Measurements from ENCODE around the gene KNSTRN.
A peak's percentile ranks its signal among the peaks of the same experiment; 100 is the strongest.

KNSTRN gene, protein sequence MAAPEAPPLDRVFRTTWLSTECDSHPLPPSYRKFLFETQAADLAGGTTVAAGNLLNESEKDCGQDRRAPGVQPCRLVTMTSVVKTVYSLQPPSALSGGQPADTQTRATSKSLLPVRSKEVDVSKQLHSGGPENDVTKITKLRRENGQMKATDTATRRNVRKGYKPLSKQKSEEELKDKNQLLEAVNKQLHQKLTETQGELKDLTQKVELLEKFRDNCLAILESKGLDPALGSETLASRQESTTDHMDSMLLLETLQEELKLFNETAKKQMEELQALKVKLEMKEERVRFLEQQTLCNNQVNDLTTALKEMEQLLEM

DNA sequence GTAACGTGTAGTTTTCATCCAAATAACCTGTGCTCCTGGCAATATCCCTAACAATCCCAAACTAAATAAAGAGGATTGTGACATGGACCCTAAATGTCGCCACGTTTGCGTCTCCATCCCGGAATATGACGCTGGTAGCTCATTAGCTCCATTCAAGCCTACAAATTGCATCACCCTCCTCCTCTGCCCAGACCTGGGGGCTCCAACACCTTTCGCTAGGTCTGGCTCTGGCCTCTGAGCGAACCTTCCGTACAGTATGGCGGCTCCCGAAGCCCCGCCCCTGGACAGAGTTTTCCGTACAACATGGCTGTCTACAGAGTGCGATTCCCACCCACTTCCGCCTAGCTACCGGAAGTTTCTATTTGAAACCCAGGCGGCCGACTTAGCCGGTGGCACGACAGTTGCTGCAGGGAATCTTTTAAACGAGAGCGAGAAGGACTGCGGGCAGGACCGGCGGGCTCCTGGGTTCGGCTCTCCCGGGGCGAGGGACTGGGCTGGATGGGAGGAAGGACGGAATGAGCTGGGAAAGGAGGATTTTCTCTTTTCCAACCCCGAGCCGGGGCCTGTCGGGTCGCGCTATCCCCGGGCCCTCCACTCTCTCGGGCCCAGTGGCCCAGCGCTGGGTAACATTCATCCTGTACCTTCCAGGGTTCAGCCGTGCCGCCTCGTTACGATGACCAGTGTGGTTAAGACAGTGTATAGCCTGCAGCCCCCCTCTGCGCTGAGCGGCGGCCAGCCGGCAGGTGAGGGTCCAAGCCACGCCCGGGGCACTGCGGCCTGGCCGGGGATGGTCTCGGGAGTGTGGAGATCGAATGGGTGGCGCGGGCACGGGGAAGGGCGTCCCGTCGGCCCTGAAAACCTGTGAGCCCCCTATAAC, at the start of gene KNSTRN:
TSS of gene KNSTRN (plus strand) at position 142 of the 877 bp plus-strand sequence. CDS start at position 257, 115 bp downstream.
- DNase-seq = peak; percentile 83 to 90 (median 85)

DNA sequence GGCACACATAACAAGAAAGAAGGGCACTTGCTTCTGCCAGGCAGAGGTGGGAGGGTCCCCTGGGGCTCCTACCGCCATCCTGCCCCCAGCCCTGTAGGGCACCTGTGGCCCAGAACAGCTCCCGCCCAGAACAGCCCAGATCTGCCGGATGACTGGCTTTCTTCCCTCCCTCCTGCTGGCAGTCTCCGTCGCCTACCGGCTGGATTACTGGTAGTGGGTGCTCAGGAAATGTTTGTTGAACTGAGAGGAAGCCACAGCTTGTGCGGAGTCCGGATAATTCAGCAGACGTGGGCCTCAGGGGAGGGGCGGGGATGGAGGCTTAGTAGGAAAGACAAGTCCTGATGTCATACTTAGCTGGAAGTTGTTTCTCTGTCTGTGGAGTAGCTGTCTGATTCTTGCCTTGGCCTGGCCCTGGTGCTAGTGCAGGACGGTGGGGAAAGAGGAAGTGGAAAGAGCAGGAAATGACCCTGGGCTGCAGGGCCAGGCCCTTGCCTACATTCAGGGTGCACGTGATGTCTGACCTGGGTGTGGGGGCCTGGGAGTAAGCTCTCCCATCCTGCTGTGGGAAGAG, 48.5 kb upstream of the KNSTRN start:
- DNase-seq = no peak

DNA sequence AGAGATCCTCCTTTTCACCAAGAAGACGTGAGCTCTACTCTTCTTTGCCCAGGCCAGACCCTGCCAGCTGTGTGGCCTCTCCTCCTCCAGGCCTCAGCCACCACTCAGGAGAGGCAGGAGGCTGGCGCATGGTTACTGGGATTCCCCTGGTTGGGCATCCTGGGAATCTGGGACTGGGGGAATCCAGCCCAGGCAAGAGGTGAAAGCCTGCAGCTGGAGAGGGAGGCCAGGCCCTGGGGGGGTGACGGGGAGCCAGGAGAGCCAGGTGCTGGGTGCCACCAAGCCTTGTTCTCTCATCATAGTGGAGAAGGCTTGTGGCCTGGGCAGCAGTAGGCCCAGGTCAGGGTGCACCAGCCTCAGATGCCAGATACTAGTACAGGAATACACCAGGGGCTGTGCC, 48.0 kb upstream of the KNSTRN start:
- no peak for DNase-seq

DNA sequence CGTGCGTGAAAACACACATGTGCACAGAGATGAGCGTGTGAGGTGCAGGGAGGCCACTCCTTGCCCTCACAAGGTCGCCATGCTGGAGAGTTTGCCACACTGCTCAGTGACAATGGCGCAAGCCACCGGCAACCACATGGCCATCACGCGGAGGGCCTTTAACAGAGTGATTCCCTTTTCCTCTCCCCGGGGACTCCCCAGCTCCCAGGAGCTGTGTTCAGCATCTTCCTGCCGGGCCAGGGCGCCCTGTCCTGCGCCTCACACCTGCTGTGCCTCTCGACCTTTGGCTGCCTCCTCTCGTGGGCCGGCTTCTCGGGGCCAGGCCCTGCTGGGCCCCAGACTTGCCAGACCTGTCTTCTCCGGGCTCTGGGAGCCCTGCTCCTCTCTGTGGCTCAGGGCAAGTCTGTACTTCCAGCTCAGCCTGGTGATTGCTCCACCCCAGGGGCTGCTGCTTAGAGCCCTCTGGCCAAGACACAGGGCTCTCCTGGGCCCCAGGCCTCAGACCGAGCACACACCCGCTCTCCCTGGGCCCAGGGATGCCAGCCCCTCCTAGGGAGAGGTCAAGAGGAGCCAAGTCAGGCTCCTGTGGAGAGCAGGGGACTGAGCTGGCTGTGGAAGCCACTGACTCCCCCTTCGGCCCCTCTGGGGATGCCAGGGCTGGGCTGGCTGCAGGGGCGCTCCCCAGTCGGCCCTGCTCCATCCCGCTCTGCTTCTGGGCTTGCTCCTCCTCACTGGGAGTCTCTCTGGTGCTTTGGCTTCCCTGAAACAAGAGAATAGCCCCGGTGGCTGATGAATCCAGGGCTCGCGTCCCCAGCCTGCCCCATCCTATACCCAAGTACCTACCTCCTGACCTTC, 47.4 kb upstream of the KNSTRN start:
- DNase-seq = no peak

DNA sequence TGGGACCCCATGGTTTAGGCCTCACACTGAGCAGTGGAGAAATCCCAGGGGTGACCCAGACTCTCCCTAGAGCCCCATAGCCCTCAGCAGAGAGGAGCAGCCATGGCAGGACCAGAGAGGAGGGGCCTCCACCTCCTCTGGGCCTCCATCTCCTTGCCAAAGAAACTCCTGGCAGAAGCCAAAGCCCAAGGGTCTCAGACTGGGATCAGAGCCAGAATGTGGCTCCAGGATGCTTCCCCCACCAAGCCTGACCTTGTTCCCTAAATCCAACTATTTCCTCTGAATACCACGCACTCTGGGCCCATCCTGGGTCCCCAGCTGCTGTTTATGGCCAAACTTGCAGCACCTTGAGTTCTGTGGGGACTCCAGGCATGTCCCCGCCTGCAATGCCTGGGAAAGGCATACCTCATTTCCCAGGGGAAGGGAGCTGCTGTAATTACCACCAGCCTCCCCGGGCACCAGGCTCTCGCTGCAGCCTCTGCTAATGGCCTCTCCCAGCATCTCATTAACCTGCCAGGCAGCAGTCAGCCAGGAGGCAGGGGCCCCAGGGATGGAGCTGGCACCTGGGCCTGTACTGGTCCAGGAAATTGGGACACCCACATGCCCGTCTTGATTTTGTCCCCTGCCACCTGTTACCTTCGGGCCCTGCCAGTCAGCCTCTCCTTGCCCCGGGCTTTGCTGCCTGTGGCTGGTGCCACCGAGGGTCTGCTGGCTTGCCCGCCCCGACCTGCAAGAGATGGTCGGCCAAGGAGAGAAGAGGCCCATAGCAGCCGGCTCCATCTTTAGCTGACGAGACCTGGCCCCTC, 46.4 kb upstream of the KNSTRN start:
- no peak for DNase-seq

DNA sequence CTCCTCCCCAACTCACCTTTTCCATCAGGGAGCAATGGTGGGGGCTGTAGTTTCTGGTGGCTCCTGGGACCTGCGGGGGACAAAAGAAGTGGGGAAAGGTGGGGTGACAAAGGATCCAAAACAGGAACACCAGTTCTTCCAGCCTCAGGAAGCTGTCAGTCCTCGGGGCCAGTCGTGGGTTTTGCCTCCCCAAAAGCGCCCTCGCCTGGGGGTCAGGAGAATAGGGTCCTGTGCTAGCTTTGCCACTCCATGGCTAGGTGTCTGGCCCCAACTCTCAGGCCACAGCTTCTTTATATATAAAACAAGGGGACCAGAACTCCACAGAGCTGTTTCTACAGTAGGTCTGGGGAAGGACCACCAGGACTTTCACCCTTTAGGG, 45.8 kb upstream of the KNSTRN start:
- no peak for DNase-seq

DNA sequence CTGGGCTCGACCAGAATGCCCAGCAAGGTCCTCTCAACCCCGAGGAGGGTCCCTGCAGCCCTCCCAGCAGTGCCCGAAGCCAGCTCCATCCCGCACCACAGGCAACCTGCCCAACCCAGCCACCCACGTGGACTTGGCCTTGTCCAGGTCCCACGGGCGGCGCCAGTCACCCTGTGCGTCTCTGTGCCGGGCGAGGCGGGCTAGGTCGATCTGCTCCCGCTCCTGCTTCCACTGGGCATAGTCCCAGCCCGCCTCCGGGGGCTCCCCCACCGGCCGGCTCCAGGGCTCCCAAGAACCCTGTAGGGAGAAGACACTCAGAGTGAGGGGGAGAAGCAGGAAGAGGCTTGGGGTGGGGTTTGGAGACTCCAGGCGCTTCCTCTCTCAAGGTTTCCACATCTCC, 44.9 kb upstream of the KNSTRN start:
- DNase-seq = no peak

DNA sequence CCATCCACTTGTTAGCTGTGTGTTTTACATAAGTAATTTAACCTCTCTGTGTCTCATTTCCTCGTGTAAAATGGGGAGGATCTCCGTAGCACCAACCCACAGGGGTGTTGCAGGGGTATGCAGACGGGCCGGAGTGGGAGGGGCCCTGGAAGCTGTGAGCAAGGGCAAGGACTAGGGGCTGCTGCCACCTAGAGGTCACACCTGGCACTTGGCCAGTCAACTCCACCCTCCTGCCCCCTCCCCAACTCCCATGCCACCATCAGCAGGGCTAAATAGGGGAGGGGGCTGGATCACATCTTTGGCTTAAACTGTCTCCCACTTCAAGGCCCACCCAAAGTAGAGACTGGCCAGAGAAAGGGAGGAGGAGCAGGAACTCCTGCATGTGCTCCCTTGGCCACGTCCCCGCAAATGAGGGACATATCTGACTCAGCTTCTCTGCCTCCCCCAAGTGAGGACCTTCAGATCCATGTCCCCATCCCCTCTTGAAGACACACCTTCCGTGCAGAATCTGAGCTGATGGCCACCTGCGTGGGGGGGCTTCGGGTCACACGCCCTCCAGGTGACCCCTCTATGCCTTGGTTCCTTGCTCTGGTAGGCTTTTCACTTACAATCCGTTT, 44.4 kb upstream of the KNSTRN start:
- peak; percentile 47 to 67 (median 58) for DNase-seq

DNA sequence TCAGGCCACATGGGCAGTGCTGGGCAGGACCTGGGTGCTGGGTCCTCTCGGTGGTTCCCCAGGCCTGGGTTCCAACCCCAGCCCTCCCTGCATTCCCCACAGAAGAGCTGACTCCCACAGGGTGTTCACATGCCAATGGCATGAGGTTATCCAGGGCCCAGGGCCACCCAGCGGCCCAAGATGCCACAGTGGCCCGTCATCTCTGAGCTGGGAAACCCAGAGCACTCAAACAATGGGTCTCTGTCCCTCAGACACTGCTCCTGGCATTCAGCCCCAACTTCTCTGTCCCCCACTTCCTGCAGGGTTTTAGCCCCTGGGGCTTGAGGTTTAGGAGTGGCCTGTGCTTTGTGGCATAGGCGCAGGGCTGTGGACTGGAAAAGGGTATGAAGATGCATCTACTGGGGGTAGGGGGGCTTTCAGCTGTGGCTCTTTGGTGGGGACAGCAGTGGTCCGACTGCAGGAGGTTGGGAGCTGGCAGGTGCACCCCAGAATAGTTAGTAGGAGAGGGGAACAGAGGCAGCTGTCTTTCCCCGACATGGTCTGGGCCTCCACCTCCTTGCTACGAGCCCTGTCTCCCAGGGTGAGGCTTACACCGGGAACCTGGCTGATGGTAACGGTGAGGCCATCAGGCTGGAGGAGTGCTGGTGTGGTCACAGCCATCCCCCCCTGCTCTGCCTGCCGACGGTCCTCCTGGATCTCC, 43.5 kb upstream of the KNSTRN start:
- DNase-seq = no peak

DNA sequence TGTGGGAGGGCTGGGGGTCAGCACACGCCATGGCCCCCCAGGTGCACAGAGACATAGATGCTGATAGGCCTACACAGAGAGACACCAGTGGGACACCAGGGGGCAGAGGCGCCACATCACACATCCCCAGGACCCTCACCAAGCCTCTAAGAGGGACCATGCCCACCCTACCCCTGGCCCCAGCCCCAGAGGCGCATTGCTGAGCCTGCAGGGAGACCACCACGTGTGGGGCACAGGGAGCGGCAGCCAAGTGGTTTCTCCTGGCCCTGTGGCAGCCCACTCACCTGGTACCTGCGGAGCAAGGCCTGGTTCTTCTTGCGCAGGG, 42.9 kb upstream of the KNSTRN start:
- DNase-seq = no peak

DNA sequence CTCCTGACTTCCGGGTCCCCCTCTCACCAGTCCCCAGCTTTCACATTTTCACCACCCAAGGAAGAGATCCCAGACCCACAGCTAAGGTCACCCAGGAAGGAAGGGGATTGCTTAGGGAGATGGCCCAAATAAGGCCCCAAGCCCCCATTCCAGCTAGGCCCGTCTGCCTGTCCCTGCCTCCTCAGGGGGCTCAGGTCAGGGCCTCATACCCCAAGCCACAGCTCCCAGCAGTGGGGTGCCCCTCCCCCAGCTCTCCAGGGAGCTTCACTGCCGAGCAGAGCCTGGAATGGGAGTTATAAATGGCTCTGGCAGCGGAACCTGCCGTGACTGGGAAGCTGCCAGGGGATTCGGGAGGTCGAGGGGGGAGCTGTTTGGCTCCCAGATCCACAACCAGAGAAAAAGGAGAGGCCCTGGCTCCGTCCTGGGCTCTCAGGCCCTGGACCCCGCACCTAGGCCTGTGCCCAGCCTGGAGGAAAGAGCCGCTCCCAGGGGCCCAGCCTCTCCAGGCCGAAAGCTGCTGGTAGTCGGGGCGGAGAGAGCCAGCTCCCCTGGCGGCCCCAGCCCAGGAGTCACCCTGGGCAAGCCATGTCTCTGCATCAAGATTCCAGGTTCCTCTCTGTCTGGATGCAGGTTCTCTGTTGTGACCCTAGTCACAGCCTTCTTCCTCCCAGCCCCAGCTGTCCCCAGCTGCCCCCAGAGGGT, 42.3 kb upstream of the KNSTRN start:
- no peak for DNase-seq

DNA sequence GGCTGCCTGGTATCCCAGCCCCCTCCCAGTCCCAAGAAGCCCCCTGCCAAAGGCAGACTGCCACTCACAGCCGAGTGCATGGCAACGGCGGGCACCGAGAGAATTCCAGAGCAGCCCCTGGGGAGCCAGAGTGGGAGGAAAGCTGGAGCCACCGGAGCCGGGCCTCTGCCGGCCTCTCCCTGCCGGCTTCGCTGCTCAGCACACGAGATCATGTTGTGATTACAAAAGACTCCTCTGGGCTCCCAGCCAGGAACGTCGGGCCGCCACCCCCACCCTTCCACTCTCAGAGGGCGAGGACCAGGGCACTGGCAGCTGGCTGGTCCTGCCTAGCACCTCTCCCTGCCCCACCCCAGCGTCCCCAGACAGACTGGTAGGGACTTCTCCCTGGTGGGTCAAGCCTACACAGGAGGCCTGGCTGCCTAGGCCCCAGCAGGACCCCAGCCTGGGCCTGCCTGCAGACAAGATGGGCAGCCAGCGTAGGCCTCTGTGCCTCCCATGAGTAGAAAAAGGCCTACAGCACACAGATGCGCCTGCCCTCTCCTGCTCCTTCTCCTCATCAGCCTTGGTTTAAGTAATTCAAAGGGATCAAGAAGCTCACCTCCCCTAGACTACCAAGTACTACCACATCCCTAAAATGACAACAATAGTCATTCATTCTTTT, 41.7 kb upstream of the KNSTRN start, which contains the start of gene CCDC9B:
TSS of gene CCDC9B (minus strand) at position 200 of the 661 bp plus-strand sequence. CDS start at position 80, 120 bp downstream.
- no peak for DNase-seq

DNA sequence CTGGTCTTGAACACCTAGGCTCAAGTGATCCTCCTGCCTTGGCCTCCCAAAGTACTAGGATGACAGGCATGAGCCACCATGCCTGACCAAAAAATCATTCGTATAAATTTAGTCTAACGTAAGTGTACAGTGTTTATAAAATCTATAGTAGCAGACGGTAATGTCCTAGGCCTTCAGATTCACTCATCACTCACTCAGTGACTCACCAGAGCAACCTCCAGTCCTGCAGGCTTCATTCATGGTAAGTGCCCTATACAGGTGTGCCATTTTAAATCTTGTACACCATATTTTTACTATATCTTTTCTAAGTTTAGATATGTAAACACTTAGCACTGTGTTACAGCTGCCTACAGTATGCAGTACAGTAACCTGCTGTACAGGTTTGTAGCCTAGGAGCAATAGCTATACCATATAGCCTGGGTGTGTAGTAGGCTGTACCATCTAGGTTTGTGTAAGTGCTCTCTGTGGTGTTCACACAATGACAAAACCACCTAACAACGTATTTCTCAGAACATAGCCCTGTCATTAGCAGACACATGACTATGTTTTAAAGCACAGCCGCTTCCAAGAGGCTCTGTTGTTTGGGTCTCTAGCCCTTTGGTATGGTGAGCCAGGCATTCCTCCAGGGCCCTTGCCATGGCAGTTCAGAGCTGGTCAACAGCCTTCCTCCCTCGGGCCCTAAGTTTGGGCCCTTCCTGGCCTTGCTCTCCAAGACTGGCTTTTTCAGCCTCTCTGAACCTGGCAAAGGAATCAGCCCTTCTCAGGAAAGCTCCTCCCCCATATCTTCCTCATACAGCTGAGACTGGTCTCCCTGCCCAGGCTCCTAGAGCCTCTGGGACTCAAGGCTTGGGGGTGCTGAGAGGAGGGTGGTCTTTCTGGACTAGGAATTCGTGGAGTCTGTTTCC, 39.9 kb upstream of the KNSTRN start:
- DNase-seq = no peak

DNA sequence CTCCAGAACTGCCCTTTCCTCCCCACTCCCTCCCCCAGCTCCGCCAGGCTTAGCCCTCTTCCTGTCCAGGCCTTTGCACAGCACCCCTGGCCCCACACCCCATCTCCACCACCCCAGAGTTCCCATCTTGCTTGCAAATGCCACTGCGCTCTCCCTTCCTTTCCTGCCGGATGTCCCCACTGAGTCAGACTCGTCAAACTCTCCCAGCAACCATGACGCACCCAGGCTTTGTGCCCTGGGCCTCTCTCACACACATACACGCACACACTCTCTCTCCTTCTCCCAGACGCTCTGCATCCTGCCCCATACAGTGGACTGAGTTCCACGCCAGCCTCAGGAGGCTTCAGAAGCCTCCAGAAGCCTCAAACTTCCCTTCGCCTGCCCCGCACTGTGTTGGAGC, 39.0 kb upstream of the KNSTRN start:
- DNase-seq = no peak

DNA sequence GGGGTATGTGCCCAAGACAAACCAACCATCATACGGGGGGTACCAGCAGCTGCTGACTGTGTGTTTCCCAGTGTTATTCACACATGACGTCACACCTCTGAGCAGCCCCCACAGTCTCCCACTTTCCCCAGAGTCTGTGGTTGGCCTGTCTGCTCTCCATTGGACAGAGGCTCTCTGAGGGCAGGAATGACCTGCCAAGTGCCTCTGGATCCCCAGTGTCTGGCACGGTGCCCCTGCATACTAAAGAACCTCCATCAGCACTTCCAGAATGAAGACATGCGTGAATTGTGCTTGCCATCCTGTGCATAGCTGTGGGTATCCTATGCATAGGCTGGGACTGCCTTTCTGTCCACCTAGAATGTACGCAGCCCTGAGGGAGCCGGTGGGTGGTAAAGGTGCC, 38.3 kb upstream of the KNSTRN start:
- no peak for DNase-seq

DNA sequence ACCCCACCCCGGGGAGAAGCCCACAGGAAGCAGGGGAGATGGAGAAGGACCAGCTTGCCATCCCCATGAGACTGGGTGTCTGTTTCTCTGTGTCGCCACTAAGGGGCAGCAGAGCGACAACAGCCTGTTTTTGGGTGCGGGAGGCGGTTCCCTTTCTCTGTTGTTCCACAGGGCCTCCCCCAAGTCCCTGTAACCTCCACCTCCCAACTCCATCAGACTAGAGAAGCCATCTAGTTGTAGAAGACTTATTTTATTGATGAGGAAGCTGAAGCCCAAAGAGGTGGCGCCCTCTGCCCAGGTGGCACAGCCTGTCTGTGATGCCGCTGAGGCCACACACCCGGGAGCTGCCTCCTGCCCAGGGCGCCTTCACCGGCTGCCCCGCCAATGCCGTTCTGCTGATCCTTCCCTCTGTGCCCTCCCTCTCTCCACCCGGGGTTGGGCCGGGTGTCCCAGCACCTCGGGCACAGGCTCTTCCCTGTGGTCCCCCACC, 37.8 kb upstream of the KNSTRN start:
- peak; percentile 40 to 48 (median 42) for DNase-seq

DNA sequence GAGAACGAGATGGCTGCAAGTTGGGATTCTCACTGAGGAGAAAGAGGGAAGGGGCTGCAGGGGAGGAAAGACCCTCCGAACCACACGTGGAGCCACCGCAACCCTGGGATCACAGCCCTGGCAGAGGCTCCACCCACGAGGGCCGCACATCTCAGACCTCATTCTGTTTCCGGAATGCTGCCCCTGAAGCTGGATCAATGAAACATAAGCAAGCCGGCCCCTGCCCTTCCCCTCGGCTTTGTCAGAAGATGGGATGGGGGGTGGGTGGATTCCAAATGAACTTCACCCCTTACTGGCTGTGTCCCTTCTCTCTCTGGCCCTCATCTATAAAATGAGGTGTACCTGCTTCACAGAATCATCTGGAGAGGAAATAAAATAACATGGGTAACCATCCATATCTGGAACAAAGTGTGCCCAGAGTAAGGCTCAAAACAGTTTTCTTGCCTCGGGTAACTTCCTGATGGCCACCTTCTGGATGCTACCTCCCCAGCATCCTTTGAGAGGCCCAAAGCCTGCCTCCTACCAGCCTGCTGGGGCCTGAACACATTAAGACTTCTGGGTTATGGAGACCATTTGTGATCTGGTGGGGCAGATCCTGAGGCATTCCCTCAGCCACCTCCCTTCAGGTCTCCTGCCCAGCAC, 37.2 kb upstream of the KNSTRN start:
- DNase-seq = no peak
